GM12878 (cell line): ENCODE data around the gene DCDC1.

ENCODE experiments used
- CTCF ChIP-seq, 3 experiments: IDR thresholded peaks in 2 of 3; conservative IDR thresholded peaks in 1 of 3; 2 replicates each; pipeline ENCODE4 v1.5.1; 2011; ENCODE audit warnings: low read depth in 3 of 3, low read length in 3 of 3, mild to moderate bottlenecking in 3 of 3, control low read depth in 2 of 3, moderate library complexity in 2 of 3, inconsistent platforms in 1 of 3, mixed read lengths in 1 of 3; ENCODE audit not compliant: control insufficient read depth in 2 of 3, insufficient read depth in 1 of 3; ENCODE audit errors: extremely low read depth in 1 of 3
- EP300 ChIP-seq, 2 experiments: fragments of 150-350 bp in 1 of 2; IDR thresholded peaks; 2 replicates each; pipeline ENCODE4 v1.6.1; 2011 to 2012; ENCODE audit warnings: low read depth in 2 of 2, low read length in 2 of 2, borderline replicate concordance in 1 of 2, improper control_type of control experiment in 1 of 2, inconsistent platforms in 1 of 2; ENCODE audit not compliant: control insufficient read depth in 1 of 2
- NBN ChIP-seq: fragments of 450-650 bp; IDR thresholded peaks from 2 replicates; pipeline ENCODE4 v1.6.1; 2016
- TF ChIP-seq, protein P1 (sequence below): IDR thresholded peaks from 2 replicates; pipeline ENCODE4 v1.6.1; 2011; ENCODE audit warnings: low read depth, mild to moderate bottlenecking, low read length, moderate library complexity, borderline replicate concordance; ENCODE audit errors: extremely low read depth
- TF ChIP-seq, protein P2 (sequence below): fragments of 450-650 bp; IDR thresholded peaks from 2 replicates; pipeline ENCODE4 v1.6.1; 2017; ENCODE audit warnings: mild to moderate bottlenecking, moderate library complexity

DNA sequence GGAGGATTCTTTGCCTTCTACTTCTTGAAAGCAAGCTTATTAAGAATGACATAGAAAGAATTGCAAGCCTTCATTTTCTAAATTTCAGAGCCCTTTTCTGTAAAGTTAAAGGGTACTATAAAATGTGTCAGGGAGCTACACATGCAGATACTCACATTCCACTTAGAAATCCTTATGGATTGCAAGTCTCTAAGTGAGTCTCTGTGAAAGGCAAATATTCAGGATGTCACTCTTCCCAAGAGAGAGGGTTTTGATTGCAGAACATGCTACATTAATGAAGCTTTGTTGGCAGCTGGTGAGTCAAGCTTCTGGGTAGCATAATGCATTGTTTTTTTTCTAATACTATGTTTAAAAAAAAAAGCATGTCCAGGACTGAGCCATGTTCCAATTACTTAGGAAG lies 369.2 kb downstream of the DCDC1 start:
- TF ChIP-seq EP300 (IDR thresholded peaks at IDR 0.05; ENCODE audit: borderline replicate concordance in 1 of 2, control insufficient read depth in 1 of 2, low read depth in 2 of 2, low read length in 2 of 2) (no peak), CTCF (IDR thresholded peaks at IDR 0.05 in 2 of 3, conservative IDR thresholded peaks at IDR 0.05 in 1 of 3; ENCODE audit: control insufficient read depth in 2 of 3, extremely low read depth in 1 of 3, insufficient read depth in 1 of 3, low read depth in 3 of 3, low read length in 3 of 3) (no peak), NBN (no peak)
- TF ChIP-seq, protein P1, sequence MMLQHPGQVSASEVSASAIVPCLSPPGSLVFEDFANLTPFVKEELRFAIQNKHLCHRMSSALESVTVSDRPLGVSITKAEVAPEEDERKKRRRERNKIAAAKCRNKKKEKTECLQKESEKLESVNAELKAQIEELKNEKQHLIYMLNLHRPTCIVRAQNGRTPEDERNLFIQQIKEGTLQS, result no peak
- TF ChIP-seq, protein P2, sequence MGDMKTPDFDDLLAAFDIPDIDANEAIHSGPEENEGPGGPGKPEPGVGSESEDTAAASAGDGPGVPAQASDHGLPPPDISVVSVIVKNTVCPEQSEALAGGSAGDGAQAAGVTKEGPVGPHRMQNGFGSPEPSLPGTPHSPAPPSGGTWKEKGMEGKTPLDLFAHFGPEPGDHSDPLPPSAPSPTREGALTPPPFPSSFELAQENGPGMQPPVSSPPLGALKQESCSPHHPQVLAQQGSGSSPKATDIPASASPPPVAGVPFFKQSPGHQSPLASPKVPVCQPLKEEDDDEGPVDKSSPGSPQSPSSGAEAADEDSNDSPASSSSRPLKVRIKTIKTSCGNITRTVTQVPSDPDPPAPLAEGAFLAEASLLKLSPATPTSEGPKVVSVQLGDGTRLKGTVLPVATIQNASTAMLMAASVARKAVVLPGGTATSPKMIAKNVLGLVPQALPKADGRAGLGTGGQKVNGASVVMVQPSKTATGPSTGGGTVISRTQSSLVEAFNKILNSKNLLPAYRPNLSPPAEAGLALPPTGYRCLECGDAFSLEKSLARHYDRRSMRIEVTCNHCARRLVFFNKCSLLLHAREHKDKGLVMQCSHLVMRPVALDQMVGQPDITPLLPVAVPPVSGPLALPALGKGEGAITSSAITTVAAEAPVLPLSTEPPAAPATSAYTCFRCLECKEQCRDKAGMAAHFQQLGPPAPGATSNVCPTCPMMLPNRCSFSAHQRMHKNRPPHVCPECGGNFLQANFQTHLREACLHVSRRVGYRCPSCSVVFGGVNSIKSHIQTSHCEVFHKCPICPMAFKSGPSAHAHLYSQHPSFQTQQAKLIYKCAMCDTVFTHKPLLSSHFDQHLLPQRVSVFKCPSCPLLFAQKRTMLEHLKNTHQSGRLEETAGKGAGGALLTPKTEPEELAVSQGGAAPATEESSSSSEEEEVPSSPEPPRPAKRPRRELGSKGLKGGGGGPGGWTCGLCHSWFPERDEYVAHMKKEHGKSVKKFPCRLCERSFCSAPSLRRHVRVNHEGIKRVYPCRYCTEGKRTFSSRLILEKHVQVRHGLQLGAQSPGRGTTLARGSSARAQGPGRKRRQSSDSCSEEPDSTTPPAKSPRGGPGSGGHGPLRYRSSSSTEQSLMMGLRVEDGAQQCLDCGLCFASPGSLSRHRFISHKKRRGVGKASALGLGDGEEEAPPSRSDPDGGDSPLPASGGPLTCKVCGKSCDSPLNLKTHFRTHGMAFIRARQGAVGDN, result no peak
